Heart right ventricle (tissue), 16 donors: ENCODE results near the gene TMEM242. TPM values are rescaled to one million over a fixed set of nuclear protein-coding genes. Genes with fewer than 3 reads are reported as not detected.

Experiments
- ATAC-seq, 8 donors: fragments of 200-7000 bp; cut with Tn5 transposase; one replicate each; pipeline ENCODE4 v1.9.1; 2020; ENCODE audit warnings: mild to moderate bottlenecking in 8 of 8, moderate library complexity in 8 of 8, moderate number of reproducible peaks in 1 of 8
- DNase-seq, 2 donors: peaks; one replicate each; pipeline ENCODE4 v3.0.0-alpha.2; 2020
- H3K27ac ChIP-seq, 10 donors: fragments of 200-600 bp; sonication (generic) in 2 of 10; one replicate each; pipeline versions ENCODE4 v1.5.0 to v1.8.0; 2020 to 2022; ENCODE audit warnings: mild to moderate bottlenecking in 3 of 10
- H3K27me3 ChIP-seq, 7 donors: fragments of 200-600 bp; one replicate each; pipeline ENCODE4 v1.8.0; 2021 to 2022; ENCODE audit warnings: mild to moderate bottlenecking in 2 of 7
- H3K36me3 ChIP-seq, 9 donors: fragments of 200-600 bp; sonication (generic) in 1 of 9; one replicate each; pipeline versions ENCODE4 v1.5.0 to v1.8.0; 2020 to 2022; ENCODE audit warnings: mild to moderate bottlenecking in 2 of 9
- H3K4me1 ChIP-seq, 9 donors: fragments of 200-600 bp; sonication (generic) in 1 of 9; one replicate each; pipeline versions ENCODE4 v1.5.0 to v1.8.0; 2020 to 2022; ENCODE audit warnings: mild to moderate bottlenecking in 4 of 9
- H3K4me3 ChIP-seq, 10 donors: fragments of 200-600 bp; sonication (generic) in 2 of 10; one replicate each; pipeline versions ENCODE4 v1.5.0 to v1.8.0; 2020 to 2022; ENCODE audit warnings: mild to moderate bottlenecking in 7 of 10, moderate library complexity in 2 of 10
- H3K9me3 ChIP-seq, 11 donors: fragments of 200-600 bp in 10 of 11; sonication (generic) in 2 of 11; one replicate each; pipeline versions ENCODE4 v1.5.0 to v1.8.0; 2013 to 2022; ENCODE audit warnings: mild to moderate bottlenecking in 2 of 11, control low read depth in 1 of 11, moderate library complexity in 1 of 11
- CTCF ChIP-seq, 9 donors: fragments of 200-600 bp; sonication (generic) in 2 of 9; IDR thresholded peaks; one replicate each; pipeline versions ENCODE4 v1.5.0 to v1.8.0; 2021 to 2022; ENCODE audit warnings: antibody characterized with exemption in 9 of 9, mild to moderate bottlenecking in 5 of 9, moderate library complexity in 1 of 9
- WGBS, 2 donors: extraction: QIAGEN DNeasy Blood & Tissue Kit; methylation state at CpG; one replicate each; pipeline ENCODE4 v1.1.7; 2013; ENCODE audit warnings: inconsistent platforms in 1 of 2; 5-methylcytosine and 5-hydroxymethylcytosine counted together
- intact Hi-C, 10 donors: fragments of 100-400 bp; cut with DNase I; formaldehyde crosslinking; loops; one replicate each; pipeline versions ENCODE4 v1.11.1 to v1.14.2; 2022
- polyA plus RNA-seq, 2 donors: library from polyadenylated mRNA; stranded (reverse); fragments of 200-250 nt; gene quantifications; one replicate each; pipeline ENCODE4 v1.2.3, GENCODE V29; 2013
- total RNA-seq, 10 donors: library from RNA; stranded (reverse); fragmentation: NEBNext Ultra II Directional in 3 of 10; extraction: Animal tissue kit (Norgen Biotek cat#: 25700) in 3 of 10; gene quantifications; one replicate each; pipeline versions ENCODE4 v1.2.1 to v1.2.4, GENCODE V29; 2021 to 2023
- donor health status: Arrhythmogenic right ventricular cardiomyopathy.
- donor health status: ischemic (EF 13 %, LVEDD 7.1; RV severe dilation, severe dysfunction).
- donor health status: healthy with polysubstance abuse.
- donor health status: DM: no; HTN: yes; CAD: no.
- donor health status: DM: no; HTN: no; CAD: no.
- donor health status: ischemic (EF 25% LVEDD 6.9; RV normal size, moderate dysfunction).
- donor health status: ischemic (EF 25% LVEDD 5.7; RV mildly dilated, moderate dysfunction).
- donor health status: healthy.
- donor health status: DM: yes; HTN: yes; CAD: no.
- donor health status: Ischemic cardiomyopathy.
- donor health status: ischemic (EF 35%, LVEDD 5.7; RV mildly dilated, moderate dysfunction).
- donor health status: nonischemic (EF 11% LVEDD 7.7; RV severe dilation, severe dysfunction).
- donor health status: DM: yes; HTN: yes; CAD: no.
- donor health status: PGD.
- donor health status: ischemic (EF 29% LVEDD 5.4; RV normal size, mild dysfunction).
- donor health status: nonischemic (EF 23%, LVEDD 6.1; RV moderate dilation, normal function).

Gene TMEM242
- total and polyA plus RNA-seq, 12 donors = 8.9 to 18.7 (median 16.2) TPM

GRCh38 chr6:157283900-157284737 lies 39.2 kb downstream of the TMEM242 start:
- H3K4me1 ChIP-seq = peaks cover 0 to 12% (median 0%) of the 10 kb centered on the region in 9 donors
- DNase-seq (no peak), ATAC-seq (no peak)
- no peak overlapping the region for H3K4me3 ChIP-seq
- intact Hi-C loops = no loop called here
- H3K27me3 ChIP-seq = no peaks in the 10 kb centered on the region
- 94 to 97% methylated on average over 11 of the region's 13 CpGs for WGBS, 2 donors
- peaks cover 0 to 21% (median 0%) of the 10 kb centered on the region in 9 donors for H3K36me3 ChIP-seq
- no peak overlapping the region for H3K27ac ChIP-seq
- no peak for TF ChIP-seq CTCF (IDR thresholded peaks at IDR 0.05)
- H3K9me3 ChIP-seq = no peaks in the 10 kb centered on the region

DNA sequence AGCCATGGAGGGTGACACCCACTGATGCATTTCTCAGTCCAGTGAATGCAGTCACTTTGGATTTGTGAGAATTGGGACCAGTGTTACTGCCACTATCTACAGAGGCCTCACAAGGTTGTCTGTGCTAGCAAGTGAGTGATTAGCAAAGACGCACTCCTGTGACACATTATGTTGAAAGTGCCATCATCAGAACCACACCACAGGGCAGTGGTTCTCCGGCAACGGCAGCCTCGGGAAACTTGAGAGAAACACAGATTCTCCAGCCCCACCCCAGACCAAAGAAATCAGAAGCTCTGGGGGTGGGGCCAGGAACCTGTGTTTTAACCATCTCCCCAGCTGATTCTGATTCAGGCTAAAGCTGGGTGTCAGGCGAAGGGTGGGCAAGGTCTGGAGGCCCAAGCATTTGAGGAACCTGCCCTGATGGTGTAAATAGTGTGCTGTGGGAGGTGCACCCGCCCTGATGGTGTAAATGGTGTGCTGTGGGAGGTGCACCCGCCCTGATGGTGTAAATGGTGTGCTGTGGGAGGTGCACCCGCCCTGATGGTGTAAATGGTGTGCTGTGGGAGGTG lies 39.9 kb downstream of the TMEM242 start:
- Histone ChIP-seq H3K9me3 (no peaks in the 10 kb centered on the region), H3K27ac (no peak overlapping the region), H3K4me1 (peaks cover 0 to 12% (median 0%) of the 10 kb centered on the region in 9 donors), H3K4me3 (no peak overlapping the region), H3K27me3 (no peaks in the 10 kb centered on the region), H3K36me3 (peaks cover 0 to 14% (median 0%) of the 10 kb centered on the region in 9 donors)
- ATAC-seq (no peak), DNase-seq (no peak)
- no peak for TF ChIP-seq CTCF (IDR thresholded peaks at IDR 0.05)
- intact Hi-C loops = no loop called here
- 63 to 77% methylated on average over 7 of the region's 8 CpGs for WGBS, 2 donors

GRCh38 chr6:157282284-157282683 lies 41.0 kb downstream of the TMEM242 start:
- Histone ChIP-seq H3K27ac (no peak overlapping the region), H3K36me3 (peaks cover 0 to 8% (median 0%) of the 10 kb centered on the region in 9 donors), H3K4me1 (peaks cover 0 to 12% (median 0%) of the 10 kb centered on the region in 9 donors), H3K27me3 (no peaks in the 10 kb centered on the region), H3K4me3 (no peak overlapping the region), H3K9me3 (no peaks in the 10 kb centered on the region)
- intact Hi-C loops = no loop called here
- TF ChIP-seq CTCF (IDR thresholded peaks at IDR 0.05) = no peak
- DNase-seq (no peak), ATAC-seq (no peak)
- 95 to 99% methylated on average over 7 of the region's 7 CpGs for WGBS, 2 donors

GRCh38 chr6:157281570-157281969 lies 41.7 kb downstream of the TMEM242 start:
- TF ChIP-seq CTCF (IDR thresholded peaks at IDR 0.05) = peak in 7 of 9 donors; percentile 12 to 56 (median 24)
- intact Hi-C loops = no loop called here
- H3K4me1 ChIP-seq = peaks cover 0 to 12% (median 0%) of the 10 kb centered on the region in 9 donors
- no peaks in the 10 kb centered on the region for H3K9me3 ChIP-seq
- H3K27me3 ChIP-seq = no peaks in the 10 kb centered on the region
- peaks cover 0 to under 1% (median 0%) of the 10 kb centered on the region in 9 donors for H3K36me3 ChIP-seq
- no peak overlapping the region for H3K4me3 ChIP-seq
- 48 to 62% methylated on average over 9 of the region's 9 CpGs for whole genome bisulfite sequencing, 2 donors
- DNase-seq (peak in 1 of 2 donors; percentile 32), ATAC-seq (peak in 6 of 8 donors; percentile 49 to 80 (median 70))
- H3K27ac ChIP-seq = no peak overlapping the region
